GM12875 (cell line): ENCODE measurements around the gene ARHGAP20.

Source experiments
- H3K4me3 ChIP-seq: one replicate; pipeline ENCODE4 v1.5.1; 2011; ENCODE audit warnings: low read depth, low read length, control low read depth
- CTCF ChIP-seq: IDR thresholded peaks from 2 replicates; pipeline ENCODE4 v1.5.1; 2011; ENCODE audit warnings: low read depth, mild to moderate bottlenecking, control low read depth, inconsistent platforms, low read length, moderate library complexity, borderline replicate concordance; ENCODE audit not compliant: insufficient read depth

ARHGAP20 gene

GRCh38 chr11:110711776-110712658, at the start of gene ARHGAP20:
Gene ARHGAP20 (minus strand): TSS chr11:110712437. CDS start chr11:110712231, 206 bp downstream.
- TF ChIP-seq CTCF = no peak
- H3K4me3 ChIP-seq = peak within 1 kb of the TSS; percentile 28

- no peak overlapping the region for H3K4me3 ChIP-seq
- no peak for TF ChIP-seq CTCF
Observed at GRCh38 chr11:110761991-110762390, 49.8 kb upstream of the ARHGAP20 start.

- no peak overlapping the region for H3K4me3 ChIP-seq
- no peak for TF ChIP-seq CTCF
Observed at GRCh38 chr11:110761131-110761530, 48.9 kb upstream of the ARHGAP20 start.

- no peak overlapping the region for H3K4me3 ChIP-seq
- TF ChIP-seq CTCF = no peak
Observed at GRCh38 chr11:110759972-110760381, 47.7 kb upstream of the ARHGAP20 start.

- no peak for TF ChIP-seq CTCF
- H3K4me3 ChIP-seq = no peak overlapping the region
Observed at GRCh38 chr11:110757962-110758755, 45.9 kb upstream of the ARHGAP20 start.

- H3K4me3 ChIP-seq = no peak overlapping the region
- no peak for TF ChIP-seq CTCF
Observed at GRCh38 chr11:110757066-110757465, 44.8 kb upstream of the ARHGAP20 start.
